ENCODE measurements around the gene GLRB.

The GLRB gene

GRCh38 chr4:157099506-157099905 is 23.6 kb downstream of the GLRB start:
- no peak overlapping the region for H3K4me3 ChIP-seq (ENCODE audit: low read depth, low read length)
- H3K27ac ChIP-seq (ENCODE audit: extremely low read depth, low read depth, low read length), result no peak overlapping the region
- ChIA-PET CTCF (no interaction called here), POLR2A (no interaction called here)
- H3K4me1 ChIP-seq (ENCODE audit: control insufficient read depth, insufficient read depth, low read length), result no peaks in the 10 kb centered on the region
- no peaks in the 10 kb centered on the region for H3K9me3 ChIP-seq (ENCODE audit: control insufficient read depth, insufficient read depth, low read depth, low read length)
- TF ChIP-seq PBX3 (CRISPR knock-in tag; IDR thresholded peaks at IDR 0.05) (no peak), ZBTB7A (tag by site-specific recombination; IDR thresholded peaks at IDR 0.05; ENCODE audit: low read depth) (no peak), PRDM4 (tag by site-specific recombination; IDR thresholded peaks at IDR 0.05) (no peak), KLF8 (tag by site-specific recombination; IDR thresholded peaks at IDR 0.05) (no peak), ZNF692 (tag by site-specific recombination; IDR thresholded peaks at IDR 0.05) (no peak), ZNF112 (tag by site-specific recombination; IDR thresholded peaks at IDR 0.05) (no peak), ZNF391 (tag by site-specific recombination; IDR thresholded peaks at IDR 0.05; ENCODE audit: borderline replicate concordance, low read depth) (no peak), ZNF600 (tag by site-specific recombination; IDR thresholded peaks at IDR 0.05) (no peak), SALL2 (tag by site-specific recombination; IDR thresholded peaks at IDR 0.05; ENCODE audit: borderline replicate concordance) (no peak), ZNF202 (tag by site-specific recombination; IDR thresholded peaks at IDR 0.05; ENCODE audit: borderline replicate concordance) (no peak), ZNF830 (tag by site-specific recombination; IDR thresholded peaks at IDR 0.05; ENCODE audit: low read depth) (no peak), ZBTB6 (tag by site-specific recombination; IDR thresholded peaks at IDR 0.05) (no peak), ZNF341 (tag by site-specific recombination; IDR thresholded peaks at IDR 0.05; ENCODE audit: low read depth) (no peak)
- no peaks in the 10 kb centered on the region for H3K36me3 ChIP-seq (ENCODE audit: control insufficient read depth in 2 of 2, insufficient read depth in 1 of 2, low read length in 2 of 2)

- H3K9me3 ChIP-seq (ENCODE audit: control insufficient read depth, insufficient read depth, low read depth, low read length), result no peaks in the 10 kb centered on the region
- ChIA-PET CTCF (interaction anchor here (0.6 kb wide), 1 partner anchor 975 kb away, joined by 4 read pairs; no protein-coding TSS in a partner anchor), POLR2A (no interaction called here)
- H3K4me1 ChIP-seq (ENCODE audit: control insufficient read depth, insufficient read depth, low read length), result no peaks in the 10 kb centered on the region
- H3K4me3 ChIP-seq (ENCODE audit: low read depth, low read length), result no peak overlapping the region
- no peaks in the 10 kb centered on the region for H3K36me3 ChIP-seq (ENCODE audit: control insufficient read depth in 2 of 2, insufficient read depth in 1 of 2, low read length in 2 of 2)
- no peak overlapping the region for H3K27ac ChIP-seq (ENCODE audit: extremely low read depth, low read depth, low read length)
- TF ChIP-seq ZBTB11 (tag by site-specific recombination; conservative IDR thresholded peaks at IDR 0.05; ENCODE audit: low read depth), result no peak
- TF ChIP-seq ZNF645 (tag by site-specific recombination; IDR thresholded peaks at IDR 0.05), result no peak
- no peak for TF ChIP-seq ZBTB10 (tag by site-specific recombination; IDR thresholded peaks at IDR 0.05)
- no peak for TF ChIP-seq ZNF423 (tag by site-specific recombination; IDR thresholded peaks at IDR 0.05)
Measured at GRCh38 chr4:157104541-157104940, 28.6 kb downstream of the GLRB start.

Measured in HEK293 (cell line).